Aorta (tissue), 5 donors: ENCODE results near the gene RAB31. TPM values are rescaled to one million over a fixed set of nuclear protein-coding genes. Genes with fewer than 3 reads are reported as not detected.

ENCODE experiments used
- ATAC-seq: fragments of 200-7000 bp; cut with Tn5 transposase; one replicate; pipeline ENCODE4 v1.9.1; 2022; ENCODE audit warnings: moderate library complexity; ENCODE audit not compliant: low FRiP score
- DNase-seq, 2 donors: peaks; one replicate each; pipeline ENCODE4 v3.0.0-alpha.2; 2020
- H3K27ac ChIP-seq, 2 donors: one replicate each; pipeline ENCODE4 v1.5.1; 2013; ENCODE audit warnings: low read length in 2 of 2, mild to moderate bottlenecking in 2 of 2, moderate library complexity in 2 of 2, control low read depth in 1 of 2, inconsistent platforms in 1 of 2, low read depth in 1 of 2
- H3K27me3 ChIP-seq, 2 donors: one replicate each; pipeline ENCODE4 v1.6.1; 2013; ENCODE audit warnings: control low read depth in 1 of 2, low read length in 1 of 2, mild to moderate bottlenecking in 1 of 2, moderate library complexity in 1 of 2; ENCODE audit not compliant: insufficient read depth in 2 of 2, control insufficient read depth in 1 of 2
- H3K36me3 ChIP-seq, 2 donors: one replicate each; pipeline ENCODE4 v1.6.1; 2013; ENCODE audit warnings: control low read depth in 1 of 2, low read length in 1 of 2, mild to moderate bottlenecking in 1 of 2; ENCODE audit not compliant: insufficient read depth in 2 of 2, control insufficient read depth in 1 of 2
- H3K4me1 ChIP-seq, 2 donors: one replicate each; pipeline ENCODE4 v1.6.1; 2013; ENCODE audit warnings: low read length in 2 of 2, control low read depth in 1 of 2, mild to moderate bottlenecking in 1 of 2, moderate library complexity in 1 of 2; ENCODE audit not compliant: insufficient read depth in 2 of 2, control insufficient read depth in 1 of 2
- H3K4me3 ChIP-seq, 2 donors: one replicate each; pipeline ENCODE4 v1.5.1; 2013; ENCODE audit warnings: low read length in 2 of 2, control low read depth in 1 of 2, mild to moderate bottlenecking in 1 of 2
- H3K9me3 ChIP-seq: one replicate; pipeline ENCODE4 v1.6.1; 2013; ENCODE audit warnings: mild to moderate bottlenecking, low read length; ENCODE audit not compliant: control insufficient read depth
- WGBS, 2 donors: extraction: QIAGEN DNeasy Blood & Tissue Kit; methylation state at CpG; one replicate each; pipeline ENCODE4 v1.1.7; 2013; 5-methylcytosine and 5-hydroxymethylcytosine counted together
- intact Hi-C, 2 donors: fragments of 100-400 bp; cut with DNase I; formaldehyde crosslinking; loops; one replicate each; pipeline versions ENCODE4 v1.14.2 to v1.15.0; 2022
- polyA plus RNA-seq, 2 donors: library from polyadenylated mRNA; stranded (reverse); fragments of 200-250 nt; gene quantifications; one replicate each; pipeline ENCODE4 v1.2.3, GENCODE V29; 2013
- total RNA-seq, 2 donors: library from RNA; stranded (reverse); fragmentation: NEBNext Ultra II Directional; extraction: Animal tissue kit (Norgen Biotek cat#: 25700); gene quantifications; one replicate each; pipeline ENCODE4 v1.2.1, GENCODE V29; 2021
- donor health status: healthy with polysubstance abuse.
- donor health status: Bipolar disorder and iron deficiency.
- donor health status: DM: no; HTN: no; CAD: no.
- donor health status: DM: no; HTN: no; CAD: no.
- donor health status: DM: yes; HTN: yes; CAD: no.

Gene RAB31
- total and polyA plus RNA-seq, 4 donors, result 57.6 to 145 (median 90.8) TPM

GRCh38 chr18:9741793-9742523, 33.9 kb downstream of the RAB31 start:
- peak; percentile 61 to 87 for DNase-seq
- H3K4me1 ChIP-seq, result peaks cover 0 to 3% of the 10 kb centered on the region in 2 donors

GRCh38 chr18:9742524-9743131, 34.5 kb downstream of the RAB31 start:
- Histone ChIP-seq H3K36me3 (no peaks in the 10 kb centered on the region), H3K4me1 (peaks cover 0 to 3% of the 10 kb centered on the region in 2 donors), H3K27me3 (no peaks in the 10 kb centered on the region), H3K27ac (peak overlapping the region; percentile 49 to 65), H3K4me3 (no peak overlapping the region), H3K9me3 (no peaks in the 10 kb centered on the region)
- DNase-seq (no peak), ATAC-seq (no peak)
- intact Hi-C loops, result no loop called here
- 3% methylated on average over 8 of the region's 8 CpGs for WGBS, 2 donors

More at GRCh38 chr18:9741793-9742523, 33.9 kb downstream of the RAB31 start:
- Histone ChIP-seq H3K27ac (peak overlapping the region in 1 of 2 donors; percentile 65), H3K9me3 (no peaks in the 10 kb centered on the region), H3K27me3 (no peaks in the 10 kb centered on the region), H3K4me3 (no peak overlapping the region), H3K36me3 (no peaks in the 10 kb centered on the region)
- intact Hi-C loops, result no loop called here
- WGBS, 2 donors, result 66 to 77% methylated on average over 20 of the region's 20 CpGs
- peak; percentile 70 for ATAC-seq

- 69 to 70% methylated on average over 11 of the region's 11 CpGs for WGBS, 2 donors
- H3K27me3 ChIP-seq, result no peaks in the 10 kb centered on the region
- no peak overlapping the region for H3K4me3 ChIP-seq
- intact Hi-C loops, result no loop called here
- DNase-seq, result peak; percentile 75 to 80
- H3K27ac ChIP-seq, result no peak overlapping the region
- no peaks in the 10 kb centered on the region for H3K36me3 ChIP-seq
- no peaks in the 10 kb centered on the region for H3K9me3 ChIP-seq
- peak; percentile 52 for ATAC-seq
- peaks cover 0 to 3% of the 10 kb centered on the region in 2 donors for H3K4me1 ChIP-seq
Observed at GRCh38 chr18:9743200-9744016, 35.3 kb downstream of the RAB31 start.

- intact Hi-C loops, result no loop called here
- Histone ChIP-seq H3K9me3 (no peaks in the 10 kb centered on the region), H3K4me1 (peaks cover 0 to under 1% of the 10 kb centered on the region in 2 donors), H3K27ac (no peak overlapping the region), H3K36me3 (no peaks in the 10 kb centered on the region), H3K4me3 (no peak overlapping the region), H3K27me3 (no peaks in the 10 kb centered on the region)
- ATAC-seq (no peak), DNase-seq (no peak)
- 99 to 100% methylated on average over 1 of the region's 1 CpG for WGBS, 2 donors
Observed at GRCh38 chr18:9746958-9747357, 38.9 kb downstream of the RAB31 start.

- no peak for DNase-seq
- Histone ChIP-seq H3K36me3 (no peaks in the 10 kb centered on the region), H3K9me3 (no peaks in the 10 kb centered on the region), H3K27me3 (no peaks in the 10 kb centered on the region), H3K4me1 (no peaks in the 10 kb centered on the region), H3K4me3 (no peak overlapping the region), H3K27ac (no peak overlapping the region)
- WGBS, 2 donors, result 85 to 86% methylated on average over 4 of the region's 4 CpGs
- intact Hi-C loops, result no loop called here
- ATAC-seq, result no peak
Observed at GRCh38 chr18:9749611-9750010, 41.5 kb downstream of the RAB31 start.

- Histone ChIP-seq H3K9me3 (no peaks in the 10 kb centered on the region), H3K36me3 (no peaks in the 10 kb centered on the region), H3K4me1 (no peaks in the 10 kb centered on the region), H3K27ac (no peak overlapping the region), H3K4me3 (no peak overlapping the region), H3K27me3 (no peaks in the 10 kb centered on the region)
- DNase-seq (no peak), ATAC-seq (no peak)
- 74 to 80% methylated on average over 12 of the region's 12 CpGs for WGBS, 2 donors
- intact Hi-C loops, result no loop called here
Observed at GRCh38 chr18:9750112-9750511, 42.0 kb downstream of the RAB31 start.

- H3K27ac ChIP-seq, result no peak overlapping the region
- WGBS, 2 donors, result 73 to 76% methylated on average over 11 of the region's 11 CpGs
- intact Hi-C loops, result no loop called here
- no peaks in the 10 kb centered on the region for H3K27me3 ChIP-seq
- H3K36me3 ChIP-seq, result no peaks in the 10 kb centered on the region
- ATAC-seq (no peak), DNase-seq (no peak)
- H3K4me3 ChIP-seq, result no peak overlapping the region
- H3K4me1 ChIP-seq, result no peaks in the 10 kb centered on the region
- no peaks in the 10 kb centered on the region for H3K9me3 ChIP-seq
Observed at GRCh38 chr18:9750606-9751304, 42.7 kb downstream of the RAB31 start.

- ATAC-seq (no peak), DNase-seq (no peak)
- H3K9me3 ChIP-seq, result no peaks in the 10 kb centered on the region
- H3K27me3 ChIP-seq, result no peaks in the 10 kb centered on the region
- intact Hi-C loops, result no loop called here
- no peaks in the 10 kb centered on the region for H3K4me1 ChIP-seq
- no peaks in the 10 kb centered on the region for H3K36me3 ChIP-seq
- H3K27ac ChIP-seq, result no peak overlapping the region
- H3K4me3 ChIP-seq, result no peak overlapping the region
- 85 to 88% methylated on average over 8 of the region's 8 CpGs for WGBS, 2 donors
Observed at GRCh38 chr18:9751371-9752031, 43.4 kb downstream of the RAB31 start.
